Renal cortical epithelial cell (primary cell): ENCODE results near the gene ACVR2A. TPM values are rescaled to one million over a fixed set of nuclear protein-coding genes. Genes with fewer than 3 reads are reported as not detected.
A peak's percentile ranks its signal among the peaks of the same experiment; 100 is the strongest.

Source experiments
- DNase-seq: peaks from one replicate; pipeline ENCODE4 v3.0.0-alpha.2; 2011; ENCODE audit warnings: low read depth
- total RNA-seq: library from RNA; depleted of rRNA; stranded (reverse); fragments of >200 nt; gene quantifications from 2 replicates; pipeline ENCODE4 v1.2.3, GENCODE V29; 2014

Gene ACVR2A
- 10.8 and 18.0 TPM in 2 replicates for total RNA-seq

GRCh38 chr2:147844697-147845410, at the start of gene ACVR2A:
TSS of gene ACVR2A (plus strand) at chr2:147845029. CDS start at chr2:147845153, 124 bp downstream.
- peak; percentile 18 for DNase-seq

DNA sequence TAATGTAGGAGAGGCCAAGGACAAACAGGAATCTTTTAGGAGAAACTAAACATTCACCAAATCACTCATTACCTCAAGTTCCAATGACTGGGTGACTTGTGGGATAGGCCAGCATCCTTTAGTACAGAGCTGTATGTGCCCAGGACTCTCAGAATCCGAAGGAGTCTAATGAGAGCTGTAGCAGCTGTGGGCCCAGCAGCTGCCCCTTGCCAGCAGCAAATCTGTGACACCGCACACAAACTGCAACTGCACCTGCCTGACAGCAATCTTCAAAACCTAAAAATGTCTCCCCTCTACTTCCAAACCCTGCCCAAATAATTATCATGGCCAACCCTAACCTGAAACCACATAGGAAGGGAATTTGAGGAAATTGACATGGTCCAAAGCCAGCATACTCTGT, 44.5 kb upstream of the ACVR2A start:
- DNase-seq: no peak

DNA sequence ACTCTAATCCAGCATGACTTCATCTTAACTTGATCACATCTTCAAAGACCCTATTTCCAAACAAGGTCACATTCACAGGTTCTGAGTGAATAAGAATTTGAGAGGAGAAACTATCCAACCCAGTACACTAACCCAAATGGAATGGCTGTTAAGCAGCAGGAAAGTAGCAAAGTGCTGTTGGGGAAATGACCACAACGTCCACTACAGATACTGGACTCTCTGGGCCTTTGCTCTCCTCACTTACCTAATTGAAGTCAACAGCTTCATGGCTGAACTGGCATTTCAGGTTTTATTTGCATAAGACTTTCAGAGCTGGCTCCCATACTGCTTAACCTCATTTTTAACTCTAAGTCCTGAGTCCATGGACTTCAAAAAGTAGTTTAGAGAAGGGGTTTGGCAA, 38.0 kb upstream of the ACVR2A start:
- DNase-seq: peak; percentile 28

GRCh38 chr2:147808520-147808919, 36.3 kb upstream of the ACVR2A start:
- DNase-seq: no peak

GRCh38 chr2:147810883-147811765, 33.7 kb upstream of the ACVR2A start:
- DNase-seq: no peak

GRCh38 chr2:147818741-147819140, 26.1 kb upstream of the ACVR2A start:
- peak; percentile 26 for DNase-seq

GRCh38 chr2:147824620-147825019, 20.2 kb upstream of the ACVR2A start:
- DNase-seq: no peak

- no peak for DNase-seq
Measured at GRCh38 chr2:147826278-147827087, 18.3 kb upstream of the ACVR2A start.

DNA sequence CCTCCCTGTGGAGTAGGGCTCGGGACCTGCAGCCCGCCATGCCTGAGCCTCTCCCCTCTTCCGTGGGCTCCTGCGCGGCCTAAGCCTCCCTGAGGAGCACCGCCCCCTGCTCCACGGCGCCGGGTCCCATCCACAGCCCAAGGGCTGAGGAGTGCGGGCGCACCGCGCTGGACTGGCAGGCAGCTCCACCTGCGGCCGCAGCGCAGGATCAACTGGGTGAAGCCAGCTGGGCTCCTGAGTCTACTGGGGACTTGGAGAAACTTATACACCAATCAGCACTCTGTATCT, 17.8 kb upstream of the ACVR2A start:
- DNase-seq: no peak

DNA sequence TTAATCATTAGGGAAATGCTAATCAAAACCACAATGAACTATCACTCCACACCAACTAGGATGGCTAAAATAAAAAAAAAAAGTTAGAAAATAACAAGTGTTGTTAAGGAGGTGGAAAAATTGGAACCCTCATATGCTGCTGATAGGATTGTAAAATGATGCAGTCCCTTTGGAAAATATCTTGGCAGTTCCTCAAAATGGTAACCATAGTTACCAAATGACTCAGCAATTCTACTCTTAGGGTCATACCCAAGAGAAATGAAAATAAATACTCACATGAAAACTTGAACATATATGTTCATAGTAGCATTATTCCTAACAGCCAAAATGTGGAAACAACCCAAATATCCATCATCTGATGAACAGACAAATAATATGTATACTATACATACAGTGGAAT, 15.7 kb upstream of the ACVR2A start:
- DNase-seq: peak; percentile 74

DNA sequence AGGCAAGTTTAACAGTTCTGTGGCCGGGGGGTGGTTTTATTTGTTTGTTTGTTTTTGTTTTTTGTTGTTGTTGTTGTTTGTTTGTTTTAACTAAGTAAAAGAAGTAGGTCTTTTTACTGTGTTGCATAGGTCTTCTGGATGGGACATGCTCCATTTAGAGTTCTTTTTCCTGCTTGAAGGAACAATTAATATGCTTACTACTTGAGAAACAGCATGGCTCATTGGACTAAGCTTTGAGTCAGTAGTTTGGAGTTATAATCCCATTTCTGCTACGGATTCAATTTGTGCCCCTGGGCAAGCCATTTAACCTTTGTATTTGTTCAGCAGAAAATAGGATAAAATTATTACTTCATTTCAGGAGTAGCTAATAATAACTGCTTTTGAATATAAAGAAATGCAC, 8.7 kb upstream of the ACVR2A start:
- peak; percentile 28 for DNase-seq

DNA sequence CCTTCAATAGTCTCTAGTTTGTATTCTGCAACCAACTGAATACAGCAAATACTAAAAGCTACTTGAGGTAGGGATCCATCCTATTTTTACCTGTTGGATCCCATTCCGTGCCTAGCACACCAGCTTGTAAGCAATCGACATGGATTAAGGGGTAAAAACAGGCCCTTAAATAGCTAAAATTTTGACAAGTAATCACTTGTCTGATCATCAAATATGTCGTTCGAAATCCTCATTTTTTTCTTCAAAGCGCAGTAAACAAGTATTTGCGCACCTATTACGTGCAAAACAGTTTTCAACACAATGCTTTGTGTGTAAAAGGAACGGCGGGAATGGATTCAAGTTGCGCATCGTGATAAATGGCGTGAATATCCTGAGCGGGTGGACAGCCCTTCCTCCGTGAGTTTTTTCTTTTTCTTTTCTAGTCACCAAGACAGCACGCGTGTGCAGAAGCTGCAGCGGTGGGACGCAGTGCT, 1.4 kb upstream of the ACVR2A start:
- peak; percentile 27 for DNase-seq

DNA sequence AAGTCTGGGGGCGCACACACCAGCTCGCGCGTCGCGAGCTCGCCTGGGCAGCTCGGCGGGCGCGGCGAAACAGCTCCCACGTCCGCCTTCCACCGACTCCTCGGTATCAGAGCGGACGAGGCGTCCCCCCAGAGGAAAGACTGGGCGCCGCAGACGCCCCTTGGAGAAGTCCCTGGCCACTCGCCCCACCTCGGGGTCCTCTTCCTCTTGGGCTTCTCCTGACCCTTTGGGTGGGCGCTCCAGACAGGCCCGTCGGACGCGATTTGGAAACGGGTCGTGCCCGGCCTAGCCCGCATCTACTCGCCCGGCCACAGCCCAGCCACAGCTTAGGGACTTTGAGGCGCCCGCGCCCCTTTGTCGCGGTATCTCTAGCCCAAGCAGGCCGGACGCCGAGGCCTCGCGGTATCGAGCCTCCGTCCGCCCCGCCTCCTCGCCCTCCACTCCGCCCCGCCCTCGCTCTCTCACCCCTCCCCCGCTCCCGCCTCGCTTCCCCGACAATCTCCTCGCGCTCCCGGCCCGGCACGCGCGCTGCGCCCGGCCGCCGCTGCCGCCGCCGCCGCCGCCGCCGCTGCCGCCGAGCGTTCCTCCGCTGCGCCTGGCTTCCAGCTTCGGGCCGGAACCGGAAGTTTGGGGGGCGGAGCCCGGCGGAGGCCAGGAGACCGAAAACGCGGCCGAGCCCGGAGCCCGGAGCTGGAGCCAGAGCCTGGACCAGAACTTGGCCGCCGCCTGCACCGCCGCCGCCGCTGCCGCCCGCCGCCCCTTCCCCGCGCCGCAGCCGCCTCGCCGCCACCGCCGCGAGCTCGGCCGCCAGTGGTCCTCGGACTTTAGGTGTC, 749 bp upstream of the ACVR2A start:
- peak; percentile 68 for DNase-seq

GRCh38 chr2:147845411-147845971, 662 bp downstream of the ACVR2A start:
- peak; percentile 15 for DNase-seq

DNA sequence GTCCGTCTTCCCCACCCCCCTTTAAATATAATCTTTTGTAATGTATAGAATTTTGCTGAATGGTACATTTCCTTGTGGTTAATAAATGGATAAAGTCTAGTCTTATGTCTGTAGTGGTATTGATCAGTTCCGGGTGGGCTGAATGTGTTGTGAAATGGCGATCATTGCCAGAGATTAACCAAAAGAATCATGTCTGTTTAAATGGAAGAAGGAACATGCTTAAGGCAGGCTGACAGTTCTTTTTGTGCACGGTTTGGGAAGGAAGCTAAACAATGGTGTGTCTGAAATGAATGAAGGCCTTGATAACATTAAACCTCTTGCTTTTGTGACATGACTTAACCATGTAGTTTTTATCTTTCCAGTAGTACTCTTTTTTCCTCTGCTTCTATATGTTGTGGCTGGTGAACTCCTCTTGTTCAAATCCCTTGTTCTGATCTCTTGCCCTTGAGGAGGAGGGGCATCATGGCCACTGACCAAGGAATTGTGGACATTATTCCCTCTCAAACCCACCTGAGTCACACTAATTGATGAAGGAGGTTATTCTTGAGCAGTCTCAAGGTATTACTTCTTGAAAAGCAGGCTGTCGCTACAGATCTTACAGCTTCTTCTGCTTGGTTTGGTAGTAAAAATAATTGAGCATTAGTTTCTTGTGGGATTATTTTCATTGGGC, 1.7 kb downstream of the ACVR2A start:
- peak; percentile 23 for DNase-seq

DNA sequence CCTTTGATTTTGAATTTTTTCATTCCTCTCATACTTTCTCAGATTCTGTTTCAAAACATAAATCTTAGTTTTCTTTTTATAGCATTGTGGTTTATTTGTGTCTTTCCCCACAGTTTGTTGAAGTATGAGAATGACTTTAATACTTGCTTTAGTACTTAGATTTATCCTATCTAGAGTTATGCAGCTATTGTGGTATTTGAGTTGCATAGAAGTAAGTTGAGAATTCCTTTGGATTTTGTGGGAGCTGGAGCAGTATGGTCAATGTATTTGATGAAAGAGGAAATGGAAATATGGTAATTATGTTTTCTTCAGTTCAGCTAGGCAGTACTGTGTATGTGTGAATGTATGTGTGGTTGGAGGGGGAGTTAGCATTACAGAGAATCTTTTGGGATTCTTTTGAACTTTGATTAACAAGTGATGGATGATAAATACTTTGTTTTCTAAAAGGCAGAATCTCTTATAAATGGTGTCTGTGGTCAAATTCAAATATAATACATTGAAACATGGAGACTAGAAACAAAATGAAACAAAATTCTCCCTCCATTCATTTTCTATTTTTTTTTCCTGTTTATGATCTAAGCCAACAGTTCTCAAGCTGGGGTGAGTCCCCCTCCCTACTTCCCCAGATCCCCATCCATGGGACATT, 3.0 kb downstream of the ACVR2A start:
- no peak for DNase-seq

- DNase-seq: no peak
Measured at GRCh38 chr2:147850838-147851237, 6.0 kb downstream of the ACVR2A start.

GRCh38 chr2:147851244-147851930, 6.6 kb downstream of the ACVR2A start:
- DNase-seq: no peak

GRCh38 chr2:147854557-147855134, 9.8 kb downstream of the ACVR2A start:
- no peak for DNase-seq
